GM10847 (cell line): ENCODE data around the gene GLS2.

Source experiments
- POLR2A ChIP-seq: IDR thresholded peaks from 2 replicates; pipeline ENCODE4 v1.6.1; 2011; ENCODE audit not compliant: insufficient read length; ENCODE audit errors: extremely low read depth

The GLS2 gene

DNA sequence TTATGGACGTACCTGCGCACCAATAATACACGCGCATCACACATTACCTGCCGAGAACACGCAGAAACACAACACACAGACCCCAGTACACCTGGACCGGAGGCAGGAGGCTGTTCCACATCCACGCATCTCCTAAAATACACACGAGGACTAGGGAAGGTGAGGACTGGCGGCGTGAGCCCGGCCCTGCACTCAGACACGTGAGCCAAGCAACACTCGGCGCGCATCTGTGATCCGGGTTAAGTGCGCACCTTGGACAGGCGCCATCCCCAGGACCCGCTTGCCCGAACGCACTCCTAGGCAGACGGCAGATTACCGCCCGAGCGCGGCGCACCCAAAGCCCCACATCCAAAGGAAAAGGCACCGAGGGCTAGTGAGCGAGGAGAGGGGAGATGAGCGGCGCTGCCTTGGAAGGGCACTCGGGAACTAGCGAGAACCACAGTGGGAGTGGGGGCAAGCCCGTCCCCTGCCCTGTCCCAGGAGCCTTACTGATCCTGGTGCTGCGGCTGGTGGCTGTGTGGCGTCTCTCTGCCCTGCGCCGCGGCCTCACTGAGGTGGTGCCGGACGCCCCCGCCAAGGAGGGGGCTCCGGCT, 417 bp downstream of the GLS2 start:
- no peak for TF ChIP-seq POLR2A

DNA sequence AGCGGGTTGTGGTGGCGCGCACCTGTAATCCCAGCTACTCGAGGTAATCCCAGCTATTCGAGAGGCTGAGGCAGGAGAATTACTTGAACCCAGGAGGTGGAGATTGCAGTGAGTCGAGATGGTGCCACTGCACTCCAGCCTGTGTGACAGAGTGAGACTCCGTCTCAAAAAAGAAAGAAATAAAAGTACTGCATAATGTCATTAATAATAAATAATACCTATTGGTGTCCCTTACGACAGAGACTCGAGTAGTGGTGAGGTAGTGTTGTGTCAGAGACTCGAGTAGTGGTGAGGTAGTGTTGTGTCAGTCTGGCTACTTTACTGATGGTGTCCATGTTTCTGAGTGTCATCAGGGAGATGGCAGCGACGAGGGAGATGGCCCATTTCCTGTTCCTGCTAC, 1.3 kb downstream of the GLS2 start:
- no peak for TF ChIP-seq POLR2A

DNA sequence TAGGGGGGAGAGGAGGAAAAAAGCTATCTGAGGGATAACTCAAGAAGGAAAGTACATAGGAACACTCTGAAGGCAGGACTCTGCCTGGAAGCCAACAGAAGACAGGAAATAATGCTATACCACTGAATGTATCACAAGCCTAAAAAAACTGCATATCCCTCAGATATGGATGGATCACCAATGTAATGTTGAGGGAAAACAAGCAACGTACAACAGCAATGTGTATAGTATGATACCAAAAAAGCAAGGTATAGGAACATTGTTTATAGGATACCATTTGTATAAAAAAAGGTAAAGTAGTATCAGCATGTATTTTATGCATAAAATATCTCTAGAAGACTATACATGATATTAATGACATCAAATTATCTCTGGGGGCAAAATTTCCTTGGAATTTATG, 3.4 kb downstream of the GLS2 start:
- TF ChIP-seq POLR2A = no peak

DNA sequence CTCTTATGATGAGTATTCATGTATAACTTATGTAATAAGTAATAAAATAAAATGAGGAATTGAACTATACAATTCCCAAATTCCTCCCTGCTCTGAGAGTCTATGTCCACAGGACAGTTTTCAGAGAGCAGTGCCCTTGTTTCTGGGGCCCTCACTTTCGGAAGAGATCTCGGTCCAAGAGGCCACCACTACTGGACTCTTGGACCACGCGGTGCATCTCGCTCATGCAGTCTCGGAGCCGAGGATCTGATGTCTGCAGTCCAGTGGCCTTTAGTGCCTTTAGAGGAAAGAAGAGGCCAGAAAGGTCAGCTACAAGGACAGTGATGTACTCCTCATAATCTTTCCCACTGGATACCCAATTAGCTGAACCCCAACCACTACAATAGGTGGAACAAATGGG, 8.3 kb downstream of the GLS2 start:
- TF ChIP-seq POLR2A = no peak

DNA sequence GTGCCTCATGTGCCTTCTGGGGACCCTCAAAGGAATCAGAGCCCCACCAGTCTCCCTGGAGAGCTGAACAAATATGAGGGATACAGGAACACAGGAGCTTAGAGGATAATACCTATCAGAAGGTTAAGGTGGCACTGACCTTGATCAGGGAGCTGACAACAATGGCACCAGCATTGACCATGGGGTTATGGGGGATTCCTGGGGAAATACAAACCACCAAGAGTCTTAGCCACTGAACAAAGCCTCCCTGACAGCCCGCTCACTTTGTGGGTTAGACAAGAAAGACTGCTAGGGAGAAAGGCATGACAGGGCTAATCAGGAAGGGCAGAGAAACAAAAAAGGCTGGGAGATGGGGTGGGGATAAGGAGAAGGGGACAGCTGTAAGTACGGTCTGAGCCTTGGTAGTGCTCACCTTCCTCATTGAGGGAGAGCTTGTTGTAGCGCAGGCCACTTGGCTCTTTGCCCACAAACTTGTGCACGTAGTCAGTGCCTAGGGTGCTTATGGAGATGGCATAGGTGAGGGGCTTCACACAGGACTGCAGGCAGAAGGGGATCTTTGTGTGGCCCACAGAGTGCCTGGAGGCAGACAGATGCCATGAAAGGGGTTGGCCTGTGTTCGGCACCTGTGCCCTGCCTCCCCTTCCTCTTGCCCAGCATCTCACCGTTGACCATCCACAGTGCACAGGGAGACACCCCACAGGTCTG, 10.3 kb downstream of the GLS2 start:
- no peak for TF ChIP-seq POLR2A

DNA sequence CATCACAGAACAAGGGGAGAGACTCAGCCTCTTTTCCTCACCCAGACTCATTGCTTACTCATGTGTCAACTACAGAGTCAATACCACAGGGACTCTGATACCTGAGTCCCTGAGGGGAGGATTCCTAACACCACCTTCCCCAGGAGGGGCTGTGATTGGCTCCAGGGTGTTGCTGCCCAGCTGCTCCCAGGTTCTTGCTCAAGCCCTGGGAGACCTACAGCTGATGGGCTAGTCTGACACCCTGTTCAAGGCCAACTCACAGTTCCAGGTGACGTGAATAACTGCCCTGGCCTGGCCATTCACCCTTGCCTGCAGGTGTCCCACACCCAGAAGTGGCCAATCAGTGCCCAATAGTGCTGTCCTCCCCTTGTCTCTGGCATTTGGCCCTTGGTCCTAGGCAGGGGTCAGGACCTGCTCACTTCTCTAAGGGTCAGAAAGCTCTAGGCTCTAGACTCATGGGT, 11.0 kb downstream of the GLS2 start:
- no peak for TF ChIP-seq POLR2A

DNA sequence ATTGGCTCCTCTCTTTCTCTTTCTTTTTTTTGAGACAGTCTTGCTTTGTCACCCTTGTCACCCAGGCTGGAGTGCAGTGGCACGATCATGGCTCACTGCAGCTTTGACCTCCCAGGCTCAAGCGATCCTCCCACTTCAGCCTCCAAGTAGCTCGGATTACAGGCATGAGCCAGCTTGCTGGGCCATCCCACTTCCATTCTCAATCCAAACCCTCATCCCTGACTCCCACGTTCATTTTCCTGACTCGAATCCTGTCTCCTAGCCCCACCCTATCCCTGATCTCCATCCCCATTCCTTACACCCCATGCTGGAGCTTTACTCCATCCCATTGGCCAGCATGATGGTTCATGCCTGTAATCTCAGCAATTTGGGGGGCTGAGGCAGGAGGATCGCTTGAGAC, 11.8 kb downstream of the GLS2 start:
- no peak for TF ChIP-seq POLR2A

DNA sequence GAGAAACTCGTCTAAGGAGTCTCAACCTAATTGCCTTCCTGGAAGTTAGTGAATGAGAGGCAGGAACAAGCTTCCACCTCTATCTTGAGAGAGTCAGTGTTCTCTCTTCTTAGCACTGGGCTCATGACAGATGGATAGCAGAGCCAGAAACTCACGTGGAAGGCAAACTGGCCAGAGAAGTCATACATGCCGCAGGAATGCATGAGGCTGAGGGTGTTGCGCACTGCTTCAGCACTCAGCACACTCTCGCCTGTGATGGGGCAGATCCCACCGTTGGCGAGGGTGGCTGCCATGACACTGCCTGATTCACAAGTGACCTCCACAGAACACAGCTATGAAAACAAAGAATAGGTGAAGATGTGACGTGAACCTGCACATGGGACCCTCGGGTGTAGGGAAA, 13.6 kb downstream of the GLS2 start:
- TF ChIP-seq POLR2A = no peak

DNA sequence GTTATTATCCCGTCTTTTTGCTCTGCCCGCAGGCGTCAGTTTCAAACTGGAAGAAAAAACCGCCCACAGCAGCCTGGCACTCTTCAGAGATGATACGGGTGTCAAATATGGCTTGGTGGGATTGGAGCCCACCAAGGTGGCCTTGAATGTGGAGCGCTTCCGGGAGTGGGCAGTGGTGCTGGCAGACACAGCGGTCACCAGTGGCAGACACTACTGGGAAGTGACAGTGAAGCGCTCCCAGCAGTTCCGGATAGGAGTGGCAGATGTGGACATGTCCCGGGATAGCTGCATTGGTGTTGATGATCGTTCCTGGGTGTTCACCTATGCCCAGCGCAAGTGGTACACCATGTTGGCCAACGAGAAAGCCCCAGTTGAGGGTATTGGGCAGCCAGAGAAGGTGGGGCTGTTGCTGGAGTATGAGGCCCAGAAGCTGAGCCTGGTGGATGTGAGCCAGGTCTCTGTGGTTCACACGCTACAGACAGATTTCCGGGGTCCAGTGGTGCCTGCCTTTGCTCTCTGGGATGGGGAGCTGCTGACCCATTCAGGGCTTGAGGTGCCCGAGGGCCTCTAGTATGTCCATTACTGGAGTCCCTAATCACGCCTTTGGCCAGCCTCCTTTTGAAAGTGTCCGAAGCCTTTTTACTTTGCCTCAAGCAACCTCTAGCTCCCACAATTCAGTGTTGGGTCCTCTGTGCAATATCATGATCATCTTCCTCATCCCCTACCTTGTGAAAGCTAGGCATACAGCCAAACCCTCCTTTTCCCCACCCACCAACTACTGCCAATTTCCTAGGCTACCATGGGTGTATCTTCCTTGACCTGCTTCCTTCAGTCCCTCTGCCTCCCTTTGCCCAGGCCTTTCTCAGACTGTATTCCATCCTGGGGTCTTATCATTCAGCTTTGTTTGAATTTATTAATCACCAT, 18.7 kb downstream of the GLS2 start:
- no peak for TF ChIP-seq POLR2A

DNA sequence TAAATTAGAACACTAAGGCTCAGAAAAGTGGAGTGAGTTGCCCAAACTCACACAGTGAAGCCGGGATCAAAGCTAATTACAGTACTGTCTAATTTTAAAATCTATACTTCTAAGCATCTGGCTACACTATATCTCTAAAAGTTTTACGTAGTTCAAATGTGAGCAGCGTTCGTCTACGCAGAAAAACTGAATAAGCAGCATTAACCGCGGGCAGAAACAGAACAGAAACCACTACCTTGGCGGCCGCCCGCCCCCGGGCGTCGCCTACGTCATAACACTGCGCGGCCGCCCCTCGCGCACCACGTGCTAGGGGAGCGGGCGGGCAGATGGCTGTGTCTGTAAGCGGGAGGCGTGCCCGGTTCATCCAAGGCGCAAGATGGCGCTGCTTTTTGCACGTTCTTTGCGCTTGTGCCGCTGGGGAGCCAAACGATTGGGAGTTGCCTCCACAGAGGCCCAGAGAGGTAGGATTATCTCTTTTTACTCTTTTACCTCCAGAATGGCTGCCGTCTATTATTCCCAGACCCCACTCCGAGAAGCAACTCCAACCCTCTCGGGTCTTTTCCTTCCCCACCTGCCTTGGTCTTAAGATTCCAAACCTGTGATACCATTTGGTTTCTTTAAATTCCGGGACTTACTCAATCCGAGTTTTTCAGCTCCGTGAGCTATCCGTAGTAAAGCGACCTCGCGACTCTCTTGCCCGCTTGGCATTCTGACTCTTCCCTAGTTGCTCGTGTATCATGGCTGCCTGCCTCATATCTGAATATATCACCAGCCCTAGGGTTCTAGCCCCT, 19.6 kb downstream of the GLS2 start, which contains the start of gene SPRYD4:
Gene SPRYD4 (plus strand): TSS at position 363 of the 791 bp plus-strand sequence. CDS start 14 bp downstream, at position 377.
- TF ChIP-seq POLR2A = peak; percentile 88

DNA sequence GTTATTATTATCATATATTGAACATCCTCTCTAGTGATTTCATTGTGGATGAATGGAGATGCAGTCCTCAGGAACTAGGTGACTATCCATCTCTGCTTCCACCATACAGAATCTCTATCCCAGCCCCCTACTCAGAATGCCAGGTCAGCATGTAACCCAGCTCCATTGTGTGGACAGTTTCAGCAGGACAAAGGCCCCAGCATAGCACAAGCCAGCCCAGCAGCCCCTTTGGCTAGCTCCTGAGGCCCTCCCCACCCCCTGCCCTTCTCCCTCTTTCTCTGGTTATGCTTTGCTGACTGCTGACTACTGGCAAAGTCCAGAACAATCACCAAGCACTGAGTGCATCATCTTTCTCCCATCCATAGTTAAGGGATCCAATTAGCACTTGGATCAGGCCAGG, 25.4 kb downstream of the GLS2 start:
- no peak for TF ChIP-seq POLR2A

DNA sequence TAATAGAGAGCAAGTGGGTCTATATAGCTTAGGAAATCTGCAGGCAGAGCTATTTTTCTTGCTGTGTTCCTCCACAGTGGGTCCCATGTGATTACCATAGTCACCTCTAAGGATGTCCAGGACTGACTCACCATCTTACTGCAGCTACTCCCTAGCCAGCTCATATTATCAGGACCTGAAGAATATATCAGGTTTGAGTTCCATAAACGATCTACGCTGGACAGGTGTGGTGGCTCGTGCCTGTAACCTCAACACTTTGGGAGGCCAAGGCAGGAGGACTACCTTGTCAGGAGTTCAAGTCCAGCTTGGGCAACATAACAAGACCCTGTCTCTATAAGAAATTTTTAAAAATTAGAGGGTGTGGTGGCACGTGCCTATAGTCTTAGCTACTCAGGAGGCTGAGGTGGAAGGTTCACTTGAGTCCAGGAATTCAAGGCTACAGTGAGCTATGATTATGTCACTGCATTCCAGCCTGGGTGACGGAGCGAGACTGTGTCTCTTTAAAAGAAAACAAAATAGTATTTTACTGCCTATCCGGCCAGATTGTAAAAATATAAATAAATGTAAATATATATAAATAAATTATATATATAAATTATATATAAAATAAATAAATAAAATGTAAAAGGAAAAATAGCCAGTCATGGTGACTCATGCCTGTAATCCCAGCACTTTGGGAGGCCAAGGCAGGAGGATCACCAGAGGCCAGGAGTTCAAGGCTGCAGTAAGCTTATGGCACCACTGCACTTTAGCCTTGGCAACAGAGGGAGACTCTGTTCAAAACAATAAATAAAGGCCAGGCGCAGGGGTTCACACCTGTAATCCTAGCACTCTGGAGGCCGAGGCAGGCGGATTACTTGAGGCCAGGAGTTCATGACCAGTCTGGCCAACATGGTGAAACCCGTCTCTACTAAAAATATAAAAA, 26.5 kb downstream of the GLS2 start:
- no peak for TF ChIP-seq POLR2A

DNA sequence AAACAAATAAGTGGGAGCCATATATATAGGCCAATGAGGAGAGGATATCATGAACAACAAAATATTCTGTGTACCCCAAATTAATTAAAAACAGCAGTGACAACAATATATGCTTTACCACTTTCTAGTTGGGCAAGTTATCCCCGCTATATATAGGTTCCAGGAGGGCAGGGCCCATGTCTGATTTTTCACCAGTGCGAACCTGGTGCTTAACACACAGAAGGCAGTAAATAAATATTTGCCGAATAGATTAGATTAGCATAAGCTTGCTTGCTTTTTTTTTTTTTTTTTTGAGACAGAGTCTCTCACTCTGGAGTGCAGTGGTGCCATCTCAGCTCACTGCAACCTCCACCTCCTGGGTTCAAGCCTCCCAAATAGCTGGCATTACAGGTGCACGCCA, 30.1 kb downstream of the GLS2 start:
- no peak for TF ChIP-seq POLR2A

DNA sequence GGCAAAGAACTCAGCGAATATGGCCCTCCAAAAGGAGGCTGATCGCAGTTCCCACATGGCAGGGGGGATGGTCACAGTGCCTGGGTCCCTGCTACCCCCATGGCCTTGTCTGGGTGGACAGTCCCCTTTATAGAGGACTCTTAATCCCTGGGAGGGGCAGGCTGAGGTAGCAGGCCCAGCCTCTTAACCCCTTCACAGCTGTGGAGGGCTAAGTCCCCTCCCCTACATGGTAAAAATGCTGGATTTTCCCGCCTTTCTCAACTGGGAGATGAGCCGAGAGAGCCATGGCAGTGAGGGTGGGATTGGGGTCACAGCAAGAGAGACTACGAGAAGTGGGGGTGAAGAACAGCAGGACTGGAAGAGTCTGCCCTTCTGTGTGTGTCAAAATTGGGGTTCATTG, 33.4 kb downstream of the GLS2 start, which contains the start of gene MIP:
Gene MIP (minus strand): TSS at position 101 of the 400 bp plus-strand sequence. CDS start 44 bp downstream, at position 57.
- no peak for TF ChIP-seq POLR2A
